ENCODE results near the gene NR2C1.

The NR2C1 gene

DNA sequence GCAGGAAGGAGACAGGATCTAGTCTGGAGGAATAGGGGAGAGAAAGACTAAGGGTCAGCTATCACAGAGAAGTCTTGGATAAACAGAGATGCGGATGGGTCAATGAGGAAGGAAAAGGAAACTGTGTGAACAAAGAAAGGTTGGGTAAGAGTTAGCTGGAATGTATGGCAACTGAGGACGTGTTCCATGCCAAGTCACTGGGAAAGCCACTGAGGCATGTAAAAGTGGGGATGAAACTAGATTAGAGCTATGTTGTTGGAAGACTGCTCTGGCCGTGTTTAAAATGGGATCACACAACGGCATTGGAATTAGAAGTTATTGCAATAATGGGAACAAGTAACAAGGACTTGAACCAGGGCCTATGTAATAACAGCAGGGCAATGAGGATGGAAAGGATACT lies 3.9 kb upstream of the NR2C1 start:
- no peaks in the 10 kb centered on the region for H3K27me3 ChIP-seq (ENCODE audit: control insufficient read depth, insufficient read depth, low read length)
- no peaks in the 10 kb centered on the region for H3K9me3 ChIP-seq (ENCODE audit: control insufficient read depth, insufficient read depth, low read length)
- no peaks in the 10 kb centered on the region for H3K4me1 ChIP-seq (ENCODE audit: control insufficient read depth, insufficient read depth, low read length)
- H3K36me3 ChIP-seq (ENCODE audit: control insufficient read depth, insufficient read depth, low read length): no peaks in the 10 kb centered on the region
- no peak overlapping the region for H3K4me3 ChIP-seq (ENCODE audit: low read depth, low read length)
- H3K9ac ChIP-seq (ENCODE audit: low read depth, low read length): no peak overlapping the region

DNA sequence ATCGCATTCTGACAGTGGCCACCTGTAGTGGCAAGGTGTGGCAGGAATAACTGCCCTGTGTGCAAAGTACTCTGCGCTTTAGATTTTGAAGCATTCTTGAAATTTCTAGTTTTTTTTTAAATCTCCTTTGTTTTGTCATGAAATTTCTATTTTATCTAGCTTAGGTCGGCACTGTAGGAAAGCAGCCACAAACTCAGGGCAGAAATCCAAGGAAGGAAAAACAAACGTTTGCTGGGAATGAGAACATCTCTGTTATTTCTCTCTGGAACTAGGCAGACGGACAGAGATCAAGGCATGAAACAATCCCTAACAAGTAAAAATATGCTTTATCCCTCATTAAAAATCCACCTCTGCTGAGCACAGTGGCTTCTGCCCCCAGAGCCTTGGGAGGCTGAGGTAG lies 1.3 kb upstream of the NR2C1 start:
- Histone ChIP-seq H3K4me1 (ENCODE audit: control insufficient read depth, insufficient read depth, low read length) (no peaks in the 10 kb centered on the region), H3K9ac (ENCODE audit: low read depth, low read length) (no peak overlapping the region), H3K27me3 (ENCODE audit: control insufficient read depth, insufficient read depth, low read length) (no peaks in the 10 kb centered on the region), H3K4me3 (ENCODE audit: low read depth, low read length) (no peak overlapping the region), H3K9me3 (ENCODE audit: control insufficient read depth, insufficient read depth, low read length) (no peaks in the 10 kb centered on the region), H3K36me3 (ENCODE audit: control insufficient read depth, insufficient read depth, low read length) (no peaks in the 10 kb centered on the region)

DNA sequence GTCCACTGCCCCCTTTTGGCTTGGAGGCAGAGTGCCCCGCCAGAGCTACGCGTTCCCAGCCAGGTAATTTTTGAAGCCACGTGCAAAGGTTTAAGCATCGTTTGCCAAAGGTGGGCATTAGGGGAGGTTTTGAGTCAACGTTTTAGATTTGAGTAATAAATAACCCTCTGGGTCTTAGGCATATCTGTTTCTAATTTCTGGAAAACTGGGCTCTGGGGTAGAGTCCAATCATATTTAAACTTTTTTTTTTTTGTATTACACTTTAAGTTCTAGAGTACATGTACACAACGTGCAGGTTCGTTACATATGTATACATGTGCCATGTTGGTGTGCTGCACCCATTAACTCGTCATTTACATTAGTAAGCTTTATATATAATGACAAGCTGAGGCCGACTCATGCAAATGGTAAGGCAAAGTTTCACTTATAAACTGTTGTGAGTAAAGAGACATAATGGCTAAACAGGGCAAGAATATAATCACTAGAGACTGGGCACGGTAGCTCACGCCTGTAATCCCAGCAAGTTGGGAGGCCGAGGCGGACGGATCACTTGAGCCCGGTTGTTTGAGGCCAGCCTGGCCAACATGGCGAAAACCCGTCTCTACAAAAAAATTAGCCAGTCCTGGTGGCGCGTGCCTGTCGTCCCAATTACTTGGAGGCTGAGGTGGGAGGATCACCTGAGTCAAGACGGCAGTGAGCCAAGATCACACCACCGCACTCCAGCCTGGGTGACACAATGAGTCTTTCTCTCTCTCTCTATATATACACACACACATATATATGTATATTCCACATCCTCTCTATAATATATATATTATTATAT lies 491 bp upstream of the NR2C1 start:
- Histone ChIP-seq H3K4me3 (ENCODE audit: low read depth, low read length) (no peak overlapping the region), H3K9ac (ENCODE audit: low read depth, low read length) (no peak overlapping the region), H3K36me3 (ENCODE audit: control insufficient read depth, insufficient read depth, low read length) (no peaks in the 10 kb centered on the region), H3K4me1 (ENCODE audit: control insufficient read depth, insufficient read depth, low read length) (no peaks in the 10 kb centered on the region), H3K27me3 (ENCODE audit: control insufficient read depth, insufficient read depth, low read length) (no peaks in the 10 kb centered on the region), H3K9me3 (ENCODE audit: control insufficient read depth, insufficient read depth, low read length) (no peaks in the 10 kb centered on the region)

DNA sequence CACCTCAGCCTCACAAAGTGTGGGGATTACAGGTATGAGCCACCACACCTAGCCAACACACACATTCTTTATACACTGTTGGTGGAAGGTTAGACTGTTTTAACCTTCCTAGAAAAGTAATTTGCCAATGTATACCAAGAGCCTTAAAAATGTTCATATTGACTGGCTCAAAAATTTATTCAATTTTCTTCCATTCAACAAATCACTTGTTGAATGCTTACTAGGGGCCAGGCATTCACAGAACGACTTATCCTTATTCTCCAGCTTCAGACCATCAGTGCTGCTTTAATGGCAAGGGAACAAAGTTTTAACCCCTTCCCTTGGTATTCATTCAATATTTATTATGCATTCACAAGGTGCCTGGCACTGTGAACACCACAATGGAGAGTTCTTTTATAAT lies 3.0 kb downstream of the NR2C1 start:
- Histone ChIP-seq H3K4me3 (ENCODE audit: low read depth, low read length) (no peak overlapping the region), H3K9me3 (ENCODE audit: control insufficient read depth, insufficient read depth, low read length) (no peaks in the 10 kb centered on the region), H3K27me3 (ENCODE audit: control insufficient read depth, insufficient read depth, low read length) (no peaks in the 10 kb centered on the region), H3K4me1 (ENCODE audit: control insufficient read depth, insufficient read depth, low read length) (no peaks in the 10 kb centered on the region), H3K36me3 (ENCODE audit: control insufficient read depth, insufficient read depth, low read length) (peaks cover 7% of the 10 kb centered on the region), H3K9ac (ENCODE audit: low read depth, low read length) (no peak overlapping the region)

DNA sequence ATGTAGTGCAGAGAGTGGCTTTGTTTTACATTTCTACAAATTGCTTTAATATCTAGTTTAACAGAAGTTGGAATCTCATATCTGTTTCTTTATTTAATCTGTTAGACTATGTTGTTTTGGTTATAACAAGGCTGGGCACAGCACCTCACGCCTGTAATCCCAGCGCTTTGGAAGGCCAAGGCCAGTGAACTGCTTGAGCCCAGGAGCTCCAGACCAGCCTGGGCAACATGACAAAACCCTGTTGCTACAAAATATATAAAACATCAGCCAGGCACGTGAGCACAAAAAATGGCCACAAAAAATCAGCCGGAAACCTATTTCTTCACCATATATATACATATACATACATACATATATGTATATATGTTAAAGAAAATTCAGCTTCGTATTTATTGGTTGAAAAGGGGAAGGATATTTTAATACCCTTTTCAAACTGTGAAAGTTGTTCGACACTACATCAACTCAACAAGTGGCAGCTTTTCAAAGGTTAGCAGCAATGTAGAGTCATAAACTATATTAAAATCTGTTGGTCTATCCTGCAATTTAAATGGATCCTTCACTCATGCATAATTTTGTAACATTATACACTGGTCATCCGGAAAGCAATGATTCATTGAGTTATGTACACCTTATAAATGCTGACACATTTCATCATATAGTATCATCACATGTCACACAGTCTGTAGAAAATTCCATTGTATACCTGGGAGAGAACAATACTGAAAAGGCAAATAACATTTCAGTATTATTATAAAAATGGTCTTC lies 7.1 kb downstream of the NR2C1 start:
- H3K4me3 ChIP-seq (ENCODE audit: low read depth, low read length): no peak overlapping the region

DNA sequence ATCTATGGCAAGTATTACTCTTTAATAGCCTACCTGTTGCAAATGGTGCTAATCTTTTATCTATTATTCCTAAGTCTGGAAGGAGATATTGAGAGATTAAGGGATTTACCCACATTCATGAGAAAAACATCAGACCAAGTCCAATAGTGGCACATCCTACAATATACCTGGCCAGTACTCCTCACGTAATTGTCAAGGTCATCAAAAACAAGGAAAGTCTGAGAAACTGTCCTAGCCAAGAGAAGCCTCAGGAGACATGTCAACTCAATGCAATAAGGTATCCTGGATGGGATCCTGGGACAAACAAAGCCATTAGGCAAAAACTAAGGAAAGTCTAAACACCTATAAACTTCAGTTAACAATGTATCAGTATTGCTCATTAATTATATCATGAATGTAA lies 12.5 kb downstream of the NR2C1 start:
- Histone ChIP-seq H3K9ac (ENCODE audit: low read depth, low read length) (no peak overlapping the region), H3K9me3 (ENCODE audit: control insufficient read depth, insufficient read depth, low read length) (no peaks in the 10 kb centered on the region), H3K27me3 (ENCODE audit: control insufficient read depth, insufficient read depth, low read length) (no peaks in the 10 kb centered on the region), H3K4me1 (ENCODE audit: control insufficient read depth, insufficient read depth, low read length) (no peaks in the 10 kb centered on the region), H3K4me3 (ENCODE audit: low read depth, low read length) (no peak overlapping the region), H3K36me3 (ENCODE audit: control insufficient read depth, insufficient read depth, low read length) (peaks cover 28% of the 10 kb centered on the region)

More for the DNA sequence above, 7.1 kb downstream of the NR2C1 start:
- H3K36me3 ChIP-seq (ENCODE audit: control insufficient read depth, insufficient read depth, low read length): peaks cover 19% of the 10 kb centered on the region
- no peaks in the 10 kb centered on the region for H3K27me3 ChIP-seq (ENCODE audit: control insufficient read depth, insufficient read depth, low read length)
- no peaks in the 10 kb centered on the region for H3K9me3 ChIP-seq (ENCODE audit: control insufficient read depth, insufficient read depth, low read length)
- H3K4me1 ChIP-seq (ENCODE audit: control insufficient read depth, insufficient read depth, low read length): no peaks in the 10 kb centered on the region
- H3K9ac ChIP-seq (ENCODE audit: low read depth, low read length): no peak overlapping the region

- Histone ChIP-seq H3K4me1 (ENCODE audit: control insufficient read depth, insufficient read depth, low read length) (no peaks in the 10 kb centered on the region), H3K36me3 (ENCODE audit: control insufficient read depth, insufficient read depth, low read length) (peaks cover 34% of the 10 kb centered on the region), H3K27me3 (ENCODE audit: control insufficient read depth, insufficient read depth, low read length) (no peaks in the 10 kb centered on the region), H3K4me3 (ENCODE audit: low read depth, low read length) (no peak overlapping the region), H3K9me3 (ENCODE audit: control insufficient read depth, insufficient read depth, low read length) (no peaks in the 10 kb centered on the region), H3K9ac (ENCODE audit: low read depth, low read length) (no peak overlapping the region)
These were observed 13.4 kb downstream of the NR2C1 start for GRCh38 chr12:95059984-95060383.

- Histone ChIP-seq H3K27me3 (ENCODE audit: control insufficient read depth, insufficient read depth, low read length) (no peaks in the 10 kb centered on the region), H3K4me3 (ENCODE audit: low read depth, low read length) (no peak overlapping the region), H3K9me3 (ENCODE audit: control insufficient read depth, insufficient read depth, low read length) (no peaks in the 10 kb centered on the region), H3K4me1 (ENCODE audit: control insufficient read depth, insufficient read depth, low read length) (no peaks in the 10 kb centered on the region), H3K9ac (ENCODE audit: low read depth, low read length) (no peak overlapping the region), H3K36me3 (ENCODE audit: control insufficient read depth, insufficient read depth, low read length) (peaks cover 23% of the 10 kb centered on the region)
These were observed 16.0 kb downstream of the NR2C1 start for GRCh38 chr12:95057424-95057823.

DNA sequence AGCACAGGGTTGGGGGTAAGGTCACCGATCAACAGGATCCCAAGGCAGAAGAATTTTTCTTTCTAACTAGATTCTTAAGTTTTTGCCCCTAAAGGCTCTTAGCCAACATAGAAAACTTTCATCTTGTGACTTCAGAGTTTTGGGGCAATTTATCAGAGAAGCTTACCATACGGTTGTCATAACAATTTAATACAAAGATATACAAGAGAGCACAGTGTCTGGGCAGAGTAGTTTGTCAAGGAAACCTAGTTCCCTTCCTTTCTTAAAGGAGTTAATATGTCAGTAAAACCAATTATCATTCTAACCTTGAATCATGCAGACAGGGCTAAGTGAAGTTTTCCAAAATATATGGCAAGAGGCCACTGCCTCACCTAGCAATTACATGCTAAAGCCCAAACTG lies 18.4 kb downstream of the NR2C1 start:
- no peaks in the 10 kb centered on the region for H3K9me3 ChIP-seq (ENCODE audit: control insufficient read depth, insufficient read depth, low read length)
- no peak overlapping the region for H3K4me3 ChIP-seq (ENCODE audit: low read depth, low read length)
- H3K36me3 ChIP-seq (ENCODE audit: control insufficient read depth, insufficient read depth, low read length): peaks cover 17% of the 10 kb centered on the region

GRCh38 chr12:95054206-95054605 lies 19.2 kb downstream of the NR2C1 start:
- peaks cover 17% of the 10 kb centered on the region for H3K36me3 ChIP-seq (ENCODE audit: control insufficient read depth, insufficient read depth, low read length)
- H3K4me1 ChIP-seq (ENCODE audit: control insufficient read depth, insufficient read depth, low read length): no peaks in the 10 kb centered on the region
- H3K27me3 ChIP-seq (ENCODE audit: control insufficient read depth, insufficient read depth, low read length): no peaks in the 10 kb centered on the region
- no peaks in the 10 kb centered on the region for H3K9me3 ChIP-seq (ENCODE audit: control insufficient read depth, insufficient read depth, low read length)
- no peak overlapping the region for H3K9ac ChIP-seq (ENCODE audit: low read depth, low read length)
- H3K4me3 ChIP-seq (ENCODE audit: low read depth, low read length): no peak overlapping the region

More for the DNA sequence above, 18.4 kb downstream of the NR2C1 start:
- Histone ChIP-seq H3K27me3 (ENCODE audit: control insufficient read depth, insufficient read depth, low read length) (no peaks in the 10 kb centered on the region), H3K9ac (ENCODE audit: low read depth, low read length) (no peak overlapping the region), H3K4me1 (ENCODE audit: control insufficient read depth, insufficient read depth, low read length) (no peaks in the 10 kb centered on the region)

GRCh38 chr12:95051241-95051640 lies 22.2 kb downstream of the NR2C1 start:
- no peaks in the 10 kb centered on the region for H3K27me3 ChIP-seq (ENCODE audit: control insufficient read depth, insufficient read depth, low read length)
- no peaks in the 10 kb centered on the region for H3K9me3 ChIP-seq (ENCODE audit: control insufficient read depth, insufficient read depth, low read length)
- H3K9ac ChIP-seq (ENCODE audit: low read depth, low read length): no peak overlapping the region
- peaks cover 21% of the 10 kb centered on the region for H3K36me3 ChIP-seq (ENCODE audit: control insufficient read depth, insufficient read depth, low read length)
- H3K4me1 ChIP-seq (ENCODE audit: control insufficient read depth, insufficient read depth, low read length): no peaks in the 10 kb centered on the region
- no peak overlapping the region for H3K4me3 ChIP-seq (ENCODE audit: low read depth, low read length)

- no peaks in the 10 kb centered on the region for H3K4me1 ChIP-seq (ENCODE audit: control insufficient read depth, insufficient read depth, low read length)
- H3K36me3 ChIP-seq (ENCODE audit: control insufficient read depth, insufficient read depth, low read length): peaks cover 7% of the 10 kb centered on the region
- no peaks in the 10 kb centered on the region for H3K9me3 ChIP-seq (ENCODE audit: control insufficient read depth, insufficient read depth, low read length)
These were observed 35.5 kb downstream of the NR2C1 start for GRCh38 chr12:95037906-95038305.

More at GRCh38 chr12:95037906-95038305, 35.5 kb downstream of the NR2C1 start:
- H3K4me3 ChIP-seq (ENCODE audit: low read depth, low read length): no peak overlapping the region
- H3K27me3 ChIP-seq (ENCODE audit: control insufficient read depth, insufficient read depth, low read length): no peaks in the 10 kb centered on the region
- no peak overlapping the region for H3K9ac ChIP-seq (ENCODE audit: low read depth, low read length)
